ENCODE data around the gene ALKBH1. TPM values are rescaled to one million over a fixed set of nuclear protein-coding genes. Genes with fewer than 3 reads are reported as not detected.
A peak's percentile ranks its signal among the peaks of the same experiment; 100 is the strongest.

Gene ALKBH1
- total and polyA plus RNA-seq, 9 of the 15 experiments (the other 6 are each of a cell fraction or from before 2014, with no cell fraction given): 5.3 to 19.4 (median 10.7) TPM

- TF ChIP-seq NCOA6 (IDR thresholded peaks at IDR 0.05): no peak
- TF ChIP-seq ZFX (CRISPR knock-in tag; IDR thresholded peaks at IDR 0.05): peak; percentile 58
- TF ChIP-seq ATF3 (IDR thresholded peaks at IDR 0.05): no peak
- 0 out of 2 replicates have a peak, but pooled peaks have one; percentile 22 for TF ChIP-seq ATF3 (CRISPR knock-in tag; conservative IDR thresholded peaks at IDR 0.05)
- peak; percentile 95 for TF ChIP-seq GABPB1 (CRISPR knock-in tag; IDR thresholded peaks at IDR 0.05)
- TF ChIP-seq TAF7 (tag; IDR thresholded peaks at IDR 0.05): peak; percentile 90
- TF ChIP-seq EP400 (IDR thresholded peaks at IDR 0.05): peak; percentile 92
- no peak for TF ChIP-seq SRSF7 (optimal IDR thresholded peaks at IDR 0.05; ENCODE audit: low read depth, low read length)
- peak; percentile 69 for TF ChIP-seq SAP30 (IDR thresholded peaks at IDR 0.05; ENCODE audit: borderline replicate concordance, insufficient read depth, low read depth, low read length, poor library complexity, severe bottlenecking)
- peak in 1 of 2 experiments; percentile 26; a peak in 1 of 4 replicates for TF ChIP-seq NRF1 (conservative IDR thresholded peaks at IDR 0.05 in 1 of 2, IDR thresholded peaks at IDR 0.05 in 1 of 2)
- TF ChIP-seq RFX7 (CRISPR knock-in tag; IDR thresholded peaks at IDR 0.05): no peak
- TF ChIP-seq, protein P1, sequence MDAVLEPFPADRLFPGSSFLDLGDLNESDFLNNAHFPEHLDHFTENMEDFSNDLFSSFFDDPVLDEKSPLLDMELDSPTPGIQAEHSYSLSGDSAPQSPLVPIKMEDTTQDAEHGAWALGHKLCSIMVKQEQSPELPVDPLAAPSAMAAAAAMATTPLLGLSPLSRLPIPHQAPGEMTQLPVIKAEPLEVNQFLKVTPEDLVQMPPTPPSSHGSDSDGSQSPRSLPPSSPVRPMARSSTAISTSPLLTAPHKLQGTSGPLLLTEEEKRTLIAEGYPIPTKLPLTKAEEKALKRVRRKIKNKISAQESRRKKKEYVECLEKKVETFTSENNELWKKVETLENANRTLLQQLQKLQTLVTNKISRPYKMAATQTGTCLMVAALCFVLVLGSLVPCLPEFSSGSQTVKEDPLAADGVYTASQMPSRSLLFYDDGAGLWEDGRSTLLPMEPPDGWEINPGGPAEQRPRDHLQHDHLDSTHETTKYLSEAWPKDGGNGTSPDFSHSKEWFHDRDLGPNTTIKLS (IDR thresholded peaks at IDR 0.05; ENCODE audit: borderline replicate concordance, low read depth): peak; percentile 50; the same call in 1 of the 2 replicates
- TF ChIP-seq DPF2 (IDR thresholded peaks at IDR 0.05): peak; percentile 24; the same call in 1 of the 2 replicates
- TF ChIP-seq GTF2E2 (tag; IDR thresholded peaks at IDR 0.05): peak; percentile 84; the same call in 1 of the 2 replicates
- peak in 1 of 2 experiments; percentile 20; a peak in 1 of 4 replicates for TF ChIP-seq ZNF318 (IDR thresholded peaks at IDR 0.05; ENCODE audit: borderline replicate concordance in 1 of 2, low read depth in 1 of 2)
- TF ChIP-seq, protein P2, sequence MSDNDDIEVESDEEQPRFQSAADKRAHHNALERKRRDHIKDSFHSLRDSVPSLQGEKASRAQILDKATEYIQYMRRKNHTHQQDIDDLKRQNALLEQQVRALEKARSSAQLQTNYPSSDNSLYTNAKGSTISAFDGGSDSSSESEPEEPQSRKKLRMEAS (CRISPR knock-in tag; IDR thresholded peaks at IDR 0.05): 0 out of 2 replicates have a peak, but pooled peaks have one; percentile 57
- TF ChIP-seq TRIM24 (IDR thresholded peaks at IDR 0.05): 0 out of 4 replicates have a peak, but pooled peaks of 1 of the 2 experiments have one; percentile 15
These were observed at the start of gene ALKBH1, which contains the start of gene SLIRP (continued) for GRCh38 chr14:77707724-77708408.

All from K562 (cell line).